Daoy (cell line): ENCODE measurements around the gene ADAMTS14. TPM values are rescaled to one million over a fixed set of nuclear protein-coding genes. Genes with fewer than 3 reads are reported as not detected.
"Not testable (repeated sequence)": the region's sequence is repeated elsewhere in the genome, so short reads cannot be mapped to it uniquely, and the experiment has no call there.

ENCODE experiments used
- DNase-seq: peaks from one replicate; pipeline ENCODE4 v3.0.0-alpha.2; 2015; ENCODE audit warnings: low read depth
- total RNA-seq: library from RNA; depleted of rRNA; stranded (reverse); fragments of >200 nt; shearing (Covaris generic); gene quantifications from 2 replicates; pipeline ENCODE4 v1.2.3, GENCODE V29; 2014

Gene ADAMTS14
- total RNA-seq, 1 experiment from 2014 or later = 0.06 TPM

DNA sequence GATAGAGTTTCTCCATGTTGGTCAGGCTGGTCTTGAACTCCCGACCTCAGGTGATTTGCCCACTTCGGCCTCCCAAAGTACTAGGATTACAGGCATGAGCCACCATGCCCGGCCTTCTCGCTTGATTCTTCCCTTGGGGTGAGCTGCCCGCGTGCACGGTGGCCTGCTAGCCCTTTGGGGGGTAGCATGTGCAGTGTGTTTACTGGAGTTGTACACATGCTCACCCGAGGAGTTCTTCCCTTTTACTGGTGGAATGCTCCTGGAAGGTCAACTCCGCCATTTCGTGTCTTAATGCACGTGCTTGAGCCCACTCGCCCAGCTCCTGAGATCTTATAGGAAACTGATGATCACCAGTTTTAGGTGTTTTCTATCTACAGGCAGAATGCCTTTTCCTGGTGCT is 17.0 kb upstream of the ADAMTS14 start:
- no peak for DNase-seq

DNA sequence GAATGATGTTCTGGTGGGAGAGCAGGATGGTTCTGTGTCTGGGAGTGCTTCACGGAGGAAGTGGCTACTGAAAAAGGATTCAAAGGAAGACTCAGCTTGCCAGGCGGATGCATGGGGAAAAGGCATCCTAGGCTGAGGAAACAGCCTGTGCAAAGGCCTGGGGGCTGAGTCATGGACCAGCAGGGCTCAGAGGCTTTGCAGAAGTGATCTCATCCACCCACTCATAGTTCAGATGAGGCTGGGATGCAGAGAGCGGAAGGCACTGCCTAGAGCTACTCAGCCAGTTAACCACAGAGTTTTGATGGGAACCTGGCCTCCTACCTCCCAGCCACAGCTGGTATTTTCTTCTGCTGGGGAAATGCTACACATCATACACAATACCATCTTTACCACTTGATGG is 15.8 kb upstream of the ADAMTS14 start:
- peak; percentile 97 for DNase-seq

GRCh38 chr10:70657041-70657440 is 15.3 kb upstream of the ADAMTS14 start:
- no peak for DNase-seq

DNA sequence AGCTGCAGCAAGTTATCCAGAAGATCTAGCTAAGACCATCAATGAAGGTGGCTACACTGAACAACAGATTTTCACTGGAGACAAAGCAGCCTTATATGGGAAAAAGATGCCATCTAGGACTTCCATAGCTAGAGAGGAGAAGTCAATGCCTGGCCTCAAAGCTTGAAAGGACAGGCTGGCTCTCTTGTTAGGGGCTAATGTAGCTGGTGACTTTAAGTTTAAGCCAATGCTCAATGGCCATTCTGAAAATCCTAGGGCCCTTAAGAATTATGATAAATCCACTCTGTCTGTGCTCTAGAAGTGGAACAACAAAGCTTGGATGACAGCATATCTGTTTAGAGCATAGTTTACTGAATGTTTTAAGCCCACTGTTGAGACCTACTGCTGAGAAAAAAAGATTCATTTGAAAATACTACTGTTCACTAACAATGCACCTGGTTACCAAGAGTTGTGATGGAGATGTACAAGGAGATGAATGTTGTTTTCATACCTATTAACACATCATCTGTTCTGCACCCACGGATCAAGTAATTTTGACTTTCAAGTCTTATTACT is 13.6 kb upstream of the ADAMTS14 start:
- DNase-seq = no peak

- DNase-seq = no peak
These were observed 13.0 kb upstream of the ADAMTS14 start for GRCh38 chr10:70659306-70659705.

DNA sequence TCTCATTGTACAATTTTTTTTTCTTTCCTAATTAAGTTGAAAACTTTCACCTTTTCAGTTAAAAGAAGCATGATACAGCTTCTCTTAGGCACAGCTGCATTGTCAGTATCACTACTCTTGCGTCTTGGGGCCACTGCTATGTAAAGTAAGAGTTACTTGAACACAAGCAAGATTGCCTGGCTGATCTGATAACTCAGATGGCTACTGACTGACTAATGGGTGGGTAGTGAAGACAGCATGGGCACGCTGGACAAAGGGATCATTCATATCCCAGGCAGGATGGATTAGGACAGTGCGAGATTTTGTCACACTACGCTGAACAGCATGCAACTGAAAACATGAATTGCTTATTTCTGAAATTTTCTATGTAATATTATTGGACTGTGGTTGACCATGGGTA is 11.6 kb upstream of the ADAMTS14 start:
- DNase-seq = no peak

DNA sequence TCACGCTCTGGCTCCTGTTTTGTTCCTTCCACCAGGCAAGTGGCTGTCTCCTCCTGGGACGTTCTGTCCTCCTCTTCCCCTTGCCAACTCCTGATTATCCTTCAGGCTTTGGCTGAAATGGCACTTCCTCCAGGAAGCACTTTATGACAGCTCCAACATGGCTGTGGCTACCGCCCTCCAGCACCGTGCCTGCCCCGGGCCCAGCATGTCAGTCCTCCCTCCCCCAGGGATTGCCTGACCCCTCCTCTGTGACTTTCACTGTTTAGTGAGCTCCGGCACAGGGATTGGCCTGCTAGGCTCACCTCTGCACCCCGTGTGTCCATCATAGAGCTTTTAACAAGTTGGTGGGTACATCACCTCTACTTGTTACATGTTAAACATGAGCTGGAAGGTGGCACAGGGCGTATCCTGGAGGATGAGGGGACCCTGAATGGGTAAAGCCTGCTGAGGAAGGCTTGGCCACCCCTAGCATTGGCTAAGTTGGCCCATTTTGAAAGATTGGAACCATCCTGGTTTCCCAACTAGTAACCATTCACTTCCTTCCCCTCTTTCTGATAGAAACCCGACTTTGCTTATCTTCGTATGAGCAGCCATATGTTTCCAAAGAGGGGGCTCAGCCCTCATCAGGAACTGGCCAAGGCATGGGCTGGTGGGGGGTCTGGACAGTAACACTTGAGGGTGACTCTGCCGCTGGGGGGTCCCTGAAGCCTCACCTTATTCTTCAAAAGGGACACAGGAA is 10.5 kb upstream of the ADAMTS14 start:
- DNase-seq = no peak

- no peak for DNase-seq
These were observed 9.7 kb upstream of the ADAMTS14 start for GRCh38 chr10:70662362-70663220.

DNA sequence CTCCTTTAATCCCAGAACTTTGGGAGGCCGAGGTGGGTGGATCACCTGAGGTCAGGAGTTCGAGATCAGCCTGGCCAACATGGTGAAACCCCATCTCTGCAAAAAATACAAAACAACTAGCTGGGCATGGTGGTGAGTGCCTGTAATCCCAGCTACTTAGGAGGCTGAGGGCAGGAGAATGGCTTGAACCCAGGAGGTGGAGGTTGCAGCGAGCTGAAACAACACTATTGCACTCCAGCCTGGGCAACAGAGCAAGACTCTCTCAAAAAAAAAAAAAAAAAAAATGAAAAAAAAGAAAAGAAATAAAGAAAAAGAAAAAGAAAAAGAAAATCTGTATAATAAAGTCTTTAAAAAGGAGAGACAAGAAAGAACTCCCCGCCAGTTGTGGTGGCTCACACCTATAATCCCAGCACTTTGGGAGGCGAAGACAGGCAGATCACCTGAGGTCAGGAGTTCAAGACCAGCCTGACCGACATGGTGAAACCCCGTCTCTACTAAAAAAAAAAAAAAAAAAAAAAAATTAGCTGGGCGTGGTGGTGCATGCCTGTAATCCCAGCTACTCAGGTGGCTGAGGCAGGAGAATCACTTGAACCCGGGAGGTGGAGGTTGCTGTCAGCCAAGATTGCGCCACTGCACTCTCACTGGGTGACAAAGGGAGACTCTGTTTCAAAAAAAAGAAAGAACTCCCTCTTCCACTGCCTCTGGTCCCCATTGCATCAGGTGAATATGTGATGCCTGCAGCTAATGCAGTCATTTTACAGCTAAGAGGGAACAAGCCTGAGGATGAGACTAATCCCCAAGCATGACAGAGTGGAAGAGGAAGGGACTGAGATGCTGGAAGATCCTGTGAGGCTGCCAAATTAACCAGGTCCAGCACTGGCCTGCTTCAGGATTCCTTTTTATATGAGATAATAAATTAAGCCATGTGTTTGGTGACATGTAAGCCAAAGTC is 8.6 kb upstream of the ADAMTS14 start:
- DNase-seq = not testable (repeated sequence)

DNA sequence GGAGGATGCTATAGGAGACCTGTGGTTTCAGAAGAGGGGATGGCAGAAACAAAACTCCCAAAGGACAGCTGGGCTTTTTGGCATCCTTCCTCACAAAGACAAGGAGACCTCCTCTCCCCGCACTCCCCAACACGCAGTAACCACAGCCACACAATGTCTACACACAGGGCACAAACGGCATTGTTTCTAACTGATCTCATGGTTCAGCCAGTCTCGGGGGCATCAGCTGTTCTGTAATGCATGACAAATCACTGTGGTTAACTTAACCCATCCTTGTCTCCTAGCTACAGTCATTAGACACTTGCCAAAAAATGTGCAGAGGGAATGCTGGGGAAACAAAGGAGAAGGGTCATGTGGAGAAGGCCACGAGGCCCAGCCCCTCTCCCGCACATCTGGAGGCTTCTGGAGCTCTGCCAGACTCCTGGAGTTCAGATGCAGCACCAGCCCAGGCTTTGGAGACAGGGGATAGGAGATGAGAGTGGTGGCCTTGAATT is 7.6 kb upstream of the ADAMTS14 start:
- DNase-seq = peak; percentile 93

DNA sequence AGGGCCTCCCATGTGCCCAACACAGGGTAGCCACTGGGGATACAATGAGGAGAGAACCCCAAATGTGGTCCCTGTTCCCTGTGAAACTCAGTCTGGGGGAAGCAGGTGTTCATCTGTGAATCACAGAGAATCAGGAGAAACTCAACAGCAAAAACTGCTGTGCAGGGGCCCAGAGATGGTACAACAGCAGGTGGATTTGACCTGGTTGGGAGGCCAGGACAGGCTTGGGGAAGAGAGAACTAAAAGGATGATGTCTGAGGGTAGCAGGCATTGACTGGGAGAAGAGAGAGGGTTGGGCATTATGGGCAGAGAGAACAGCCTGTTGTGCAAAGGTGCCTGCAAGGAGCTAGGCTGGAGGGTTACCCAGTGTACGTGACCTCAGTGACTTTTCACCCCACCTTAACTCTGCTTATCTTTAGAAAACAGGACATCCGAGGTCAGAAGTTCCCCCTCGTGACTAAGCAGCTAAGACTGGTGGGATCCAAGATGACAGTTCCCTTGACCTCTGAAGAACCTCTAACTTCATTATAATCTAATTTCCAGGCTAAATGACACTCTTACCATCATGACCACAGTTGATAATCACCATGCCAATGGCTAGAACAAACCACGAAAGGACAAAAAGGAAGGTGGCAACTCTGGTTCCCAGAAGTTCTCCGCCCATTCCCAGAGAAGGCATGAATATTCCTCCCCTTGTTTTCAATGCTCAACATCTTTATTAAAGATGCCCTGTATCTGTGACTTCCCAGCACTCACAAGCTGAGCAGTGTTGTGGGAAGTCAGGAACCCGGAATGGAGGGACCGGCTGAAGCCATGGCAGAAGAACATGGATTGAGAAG is 5.1 kb upstream of the ADAMTS14 start:
- DNase-seq = peak; percentile 24

- not testable (repeated sequence) for DNase-seq
These were observed 4.5 kb upstream of the ADAMTS14 start for GRCh38 chr10:70667818-70668217.

- peak; percentile 33 for DNase-seq
These were observed 3.8 kb upstream of the ADAMTS14 start for GRCh38 chr10:70668454-70668970.

DNA sequence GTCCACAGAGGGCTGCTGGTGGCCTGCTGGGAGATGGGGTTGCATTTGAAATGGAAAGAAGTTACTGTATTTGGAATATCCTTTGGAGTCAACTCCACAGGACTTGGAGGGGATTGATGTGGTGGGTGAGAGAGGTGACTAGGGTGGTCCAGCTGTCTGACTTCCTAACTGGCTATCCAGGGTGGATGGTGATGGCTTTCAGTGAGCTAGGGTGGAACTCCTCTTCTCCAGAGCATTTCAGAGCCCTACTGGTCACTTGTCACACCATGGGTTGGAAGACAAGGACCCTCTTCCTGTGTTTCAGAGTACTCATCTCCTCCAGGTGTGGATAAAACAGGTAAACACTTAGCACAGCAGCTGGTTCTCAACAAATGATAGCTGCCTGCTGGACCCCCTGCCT is 3.3 kb upstream of the ADAMTS14 start:
- DNase-seq = no peak

GRCh38 chr10:70669732-70670317 is 2.5 kb upstream of the ADAMTS14 start:
- DNase-seq = no peak

DNA sequence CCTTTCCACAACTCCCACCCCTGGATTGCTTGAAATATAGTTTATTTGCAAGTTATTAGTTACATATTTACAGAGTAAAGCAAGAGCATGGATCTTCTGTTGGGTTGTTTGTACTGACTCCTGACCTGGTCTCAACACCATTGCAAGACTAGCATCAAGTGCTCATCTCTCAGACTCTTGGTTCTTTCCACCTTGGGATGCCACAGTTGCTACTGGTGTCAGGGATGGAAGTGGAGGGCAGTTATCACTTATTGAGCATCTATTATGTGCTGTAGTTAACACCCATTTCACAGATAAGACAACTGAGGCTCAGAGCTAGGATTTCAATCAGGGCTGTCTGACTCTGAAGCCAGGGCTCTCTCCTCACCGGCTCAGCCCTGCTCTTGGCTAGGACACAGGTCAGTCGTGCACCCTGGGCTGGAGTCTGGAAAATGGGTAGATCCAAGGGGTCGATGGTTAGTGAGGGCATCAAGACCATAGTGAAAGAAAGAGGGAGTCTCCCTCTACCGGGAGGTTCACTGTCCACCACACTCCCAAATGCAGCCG is 614 bp upstream of the ADAMTS14 start:
- DNase-seq = no peak

DNA sequence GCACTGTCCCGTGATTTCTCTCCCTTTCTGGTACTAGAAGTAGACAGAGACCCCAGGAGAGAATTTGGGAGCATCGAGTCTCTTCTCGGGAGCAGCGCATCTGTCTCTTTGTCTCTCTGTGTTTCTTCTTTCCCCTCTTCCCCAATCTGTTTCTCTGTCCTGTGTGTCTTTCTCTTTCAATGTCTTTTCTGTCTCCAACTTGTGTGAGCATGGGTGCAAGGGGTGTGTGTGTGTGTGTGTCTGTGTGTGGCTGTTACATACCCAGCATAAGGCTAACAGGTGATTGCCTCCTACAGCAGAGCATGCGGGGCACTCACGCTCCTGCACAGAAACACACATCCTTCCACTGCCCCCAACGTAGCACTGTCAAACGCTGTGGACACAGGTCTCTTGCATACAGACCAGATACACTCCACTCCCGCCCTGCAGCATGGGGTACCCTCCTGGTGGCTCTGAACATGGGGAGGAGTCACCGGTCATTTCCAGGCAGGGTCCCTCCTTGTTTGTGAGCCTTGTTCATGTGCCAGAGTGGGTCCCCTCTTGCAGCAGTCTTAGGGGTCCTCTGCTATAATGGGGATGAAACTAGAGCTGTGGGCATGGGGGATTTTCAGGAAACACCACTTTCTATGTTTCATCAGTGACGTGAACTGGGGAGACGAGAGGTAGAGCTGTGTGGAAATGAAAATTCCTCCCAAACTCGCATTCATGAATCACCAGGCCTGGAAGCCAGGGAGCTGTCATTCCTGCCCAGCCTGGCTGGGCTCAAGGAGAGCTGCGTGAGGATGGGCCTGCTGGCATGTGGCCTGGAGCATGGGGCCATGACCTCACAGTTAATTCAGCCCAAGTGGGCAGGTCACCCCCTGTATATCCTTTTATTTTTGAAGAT is 980 bp downstream of the ADAMTS14 start:
- peak; percentile 58 for DNase-seq

- DNase-seq = no peak
These were observed 1.7 kb downstream of the ADAMTS14 start for GRCh38 chr10:70673929-70674559.
